ENCODE data around the gene DNAJC13. TPM values are rescaled to one million over a fixed set of nuclear protein-coding genes. Genes with fewer than 3 reads are reported as not detected.

DNAJC13 gene
- total and polyA plus RNA-seq, 2 donors (not counting 3 experiments of a cell fraction or from before 2014, with no cell fraction given) = 14.3 to 71.7 TPM

DNA sequence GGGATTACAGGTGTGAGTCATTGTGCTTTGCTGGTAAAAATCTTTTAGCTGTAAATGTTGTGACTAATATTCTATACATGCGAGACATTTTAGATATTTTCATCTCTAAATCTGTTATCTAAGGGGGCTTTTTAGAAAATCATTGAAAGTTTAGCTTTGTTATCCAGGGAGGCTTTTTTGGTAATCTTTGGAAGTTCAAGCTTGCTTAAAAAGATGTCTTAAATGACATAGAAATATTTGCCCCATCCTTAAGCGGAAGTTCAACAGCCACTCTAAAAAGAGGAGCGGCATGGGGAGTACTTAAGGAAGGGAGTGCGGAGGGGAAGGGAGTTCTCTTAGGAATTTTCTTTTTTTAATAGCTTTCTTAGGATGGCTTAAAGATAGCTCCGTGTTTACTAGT is 26.1 kb downstream of the DNAJC13 start:
- H3K9me1 ChIP-seq (replicated peaks; ENCODE audit: control insufficient read depth, extremely low read depth, insufficient read depth, low read length) = no peaks in the 10 kb centered on the region
- no peak for FAIRE-seq
- H3K79me2 ChIP-seq (ENCODE audit: control insufficient read depth, insufficient read depth, low read length) = peaks cover 52% of the 10 kb centered on the region
- no peaks in the 10 kb centered on the region for H3K9me3 ChIP-seq (replicated peaks; ENCODE audit: control insufficient read depth, insufficient read depth, low read length)
- intact Hi-C loops (cut with micrococcal nuclease) (no loop called here), dilution Hi-C loops (cut with MboI; ENCODE audit: extremely low pct_ligation_motif_present, low sequenced_read_pairs) (no loop called here)
- TF ChIP-seq JUN (IDR thresholded peaks at IDR 0.05; ENCODE audit: borderline replicate concordance, insufficient read depth, insufficient read length, low read depth) (no peak), FOS (IDR thresholded peaks at IDR 0.05; ENCODE audit: borderline replicate concordance, insufficient read depth, low read length) (no peak), MYC (IDR thresholded peaks at IDR 0.05; ENCODE audit: low read depth, low read length) (no peak), POLR2AphosphoS5 (IDR thresholded peaks at IDR 0.05; ENCODE audit: insufficient read depth, low read depth, low read length) (no peak)
- TF ChIP-seq, protein P1, sequence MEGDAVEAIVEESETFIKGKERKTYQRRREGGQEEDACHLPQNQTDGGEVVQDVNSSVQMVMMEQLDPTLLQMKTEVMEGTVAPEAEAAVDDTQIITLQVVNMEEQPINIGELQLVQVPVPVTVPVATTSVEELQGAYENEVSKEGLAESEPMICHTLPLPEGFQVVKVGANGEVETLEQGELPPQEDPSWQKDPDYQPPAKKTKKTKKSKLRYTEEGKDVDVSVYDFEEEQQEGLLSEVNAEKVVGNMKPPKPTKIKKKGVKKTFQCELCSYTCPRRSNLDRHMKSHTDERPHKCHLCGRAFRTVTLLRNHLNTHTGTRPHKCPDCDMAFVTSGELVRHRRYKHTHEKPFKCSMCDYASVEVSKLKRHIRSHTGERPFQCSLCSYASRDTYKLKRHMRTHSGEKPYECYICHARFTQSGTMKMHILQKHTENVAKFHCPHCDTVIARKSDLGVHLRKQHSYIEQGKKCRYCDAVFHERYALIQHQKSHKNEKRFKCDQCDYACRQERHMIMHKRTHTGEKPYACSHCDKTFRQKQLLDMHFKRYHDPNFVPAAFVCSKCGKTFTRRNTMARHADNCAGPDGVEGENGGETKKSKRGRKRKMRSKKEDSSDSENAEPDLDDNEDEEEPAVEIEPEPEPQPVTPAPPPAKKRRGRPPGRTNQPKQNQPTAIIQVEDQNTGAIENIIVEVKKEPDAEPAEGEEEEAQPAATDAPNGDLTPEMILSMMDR (IDR thresholded peaks at IDR 0.05; ENCODE audit: extremely low read depth in 1 of 2, insufficient read depth in 1 of 2, low read depth in 1 of 2, low read length in 2 of 2) = no peak
- no peak overlapping the region for H3K27ac ChIP-seq (ENCODE audit: insufficient read depth, low read depth, low read length)
- BruUV-seq (replicated peaks) = no TSS peak
- DNase-seq (ENCODE audit: low read depth, low spot score) = no peak
- ChIA-PET CTCF (no interaction called here), POLR2A (no interaction called here)
- H4K20me1 ChIP-seq (replicated peaks; ENCODE audit: control insufficient read depth, extremely low read depth, insufficient read depth, low read length) = no peaks in the 10 kb centered on the region
- no peak overlapping the region for H3K4me2 ChIP-seq (ENCODE audit: insufficient read depth, low read length)
- no peak overlapping the region for H3K4me3 ChIP-seq (replicated peaks in 1 of 3; ENCODE audit: insufficient read depth in 1 of 3, low read depth in 1 of 3, low read length in 3 of 3)
- H3K36me3 ChIP-seq (ENCODE audit: control insufficient read depth in 2 of 2, extremely low read depth in 1 of 2, insufficient read depth in 2 of 2, low read length in 2 of 2) = no peaks in the 10 kb centered on the region
- peaks cover 15% of the 10 kb centered on the region for H3K4me1 ChIP-seq (ENCODE audit: control insufficient read depth, extremely low read depth, insufficient read depth, low read length)
- no peaks in the 10 kb centered on the region for H3K27me3 ChIP-seq (ENCODE audit: control insufficient read depth in 2 of 2, insufficient read depth in 2 of 2, low read length in 2 of 2)
- H3K9ac ChIP-seq (replicated peaks; ENCODE audit: extremely low read depth, insufficient read depth, low read length) = no peak overlapping the region
- H2AFZ ChIP-seq (ENCODE audit: low read depth, low read length) = no peak overlapping the region

DNA sequence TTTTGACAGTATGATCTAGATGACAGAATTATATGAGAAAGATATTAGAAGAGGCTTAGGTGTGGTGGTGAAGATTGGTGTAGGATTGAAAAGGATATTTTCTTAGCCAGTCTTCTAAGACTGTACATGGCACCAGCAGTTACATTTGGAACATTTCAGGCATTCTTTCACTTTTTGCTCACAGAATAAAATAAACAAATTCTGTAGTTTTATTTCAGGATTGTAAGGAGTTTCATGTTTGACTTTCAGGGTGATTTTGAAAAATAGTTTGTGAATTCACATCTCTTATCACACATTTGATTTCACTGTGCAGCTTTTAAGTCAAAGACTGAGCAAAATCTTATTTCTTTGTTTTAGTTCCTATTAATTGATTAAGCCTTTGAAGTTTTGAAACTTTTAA is 27.1 kb downstream of the DNAJC13 start:
- H3K9me3 ChIP-seq (replicated peaks; ENCODE audit: control insufficient read depth, insufficient read depth, low read length) = no peaks in the 10 kb centered on the region
- no peak overlapping the region for H3K27ac ChIP-seq (ENCODE audit: insufficient read depth, low read depth, low read length)
- no peaks in the 10 kb centered on the region for H3K36me3 ChIP-seq (ENCODE audit: control insufficient read depth in 2 of 2, extremely low read depth in 1 of 2, insufficient read depth in 2 of 2, low read length in 2 of 2)
- FAIRE-seq (no peak), DNase-seq (ENCODE audit: low read depth, low spot score) (no peak)
- POLR2A ChIA-PET = no interaction called here
- H2AFZ ChIP-seq (ENCODE audit: low read depth, low read length) = no peak overlapping the region
- no peak overlapping the region for H3K9ac ChIP-seq (replicated peaks; ENCODE audit: extremely low read depth, insufficient read depth, low read length)
- H4K20me1 ChIP-seq (replicated peaks; ENCODE audit: control insufficient read depth, extremely low read depth, insufficient read depth, low read length) = no peaks in the 10 kb centered on the region
- peaks cover 51% of the 10 kb centered on the region for H3K79me2 ChIP-seq (ENCODE audit: control insufficient read depth, insufficient read depth, low read length)
- CTCF ChIA-PET = no interaction called here
- H3K27me3 ChIP-seq (ENCODE audit: control insufficient read depth in 2 of 2, insufficient read depth in 2 of 2, low read length in 2 of 2) = no peaks in the 10 kb centered on the region
- TF ChIP-seq FOS (IDR thresholded peaks at IDR 0.05; ENCODE audit: borderline replicate concordance, insufficient read depth, low read length) (no peak), JUN (IDR thresholded peaks at IDR 0.05; ENCODE audit: borderline replicate concordance, insufficient read depth, insufficient read length, low read depth) (no peak), POLR2AphosphoS5 (IDR thresholded peaks at IDR 0.05; ENCODE audit: insufficient read depth, low read depth, low read length) (no peak), MYC (IDR thresholded peaks at IDR 0.05; ENCODE audit: low read depth, low read length) (no peak), POLR2A (IDR thresholded peaks at IDR 0.05; ENCODE audit: low read depth, low read length) (no peak), GATA2 (IDR thresholded peaks at IDR 0.05; ENCODE audit: insufficient read depth, insufficient read length, low read depth, low read length) (no peak), EZH2 (IDR thresholded peaks at IDR 0.05; ENCODE audit: borderline replicate concordance, low read depth, low read length, severe bottlenecking) (no peak)
- TF ChIP-seq, protein P1 (IDR thresholded peaks at IDR 0.05; ENCODE audit: extremely low read depth in 1 of 2, insufficient read depth in 1 of 2, low read depth in 1 of 2, low read length in 2 of 2) = no peak
- TF ChIP-seq, protein P2, sequence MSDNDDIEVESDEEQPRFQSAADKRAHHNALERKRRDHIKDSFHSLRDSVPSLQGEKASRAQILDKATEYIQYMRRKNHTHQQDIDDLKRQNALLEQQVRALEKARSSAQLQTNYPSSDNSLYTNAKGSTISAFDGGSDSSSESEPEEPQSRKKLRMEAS (IDR thresholded peaks at IDR 0.05; ENCODE audit: insufficient read depth, insufficient read length) = no peak
- no peak overlapping the region for H3K4me3 ChIP-seq (replicated peaks in 1 of 3; ENCODE audit: insufficient read depth in 1 of 3, low read depth in 1 of 3, low read length in 3 of 3)
- intact Hi-C loops (cut with micrococcal nuclease) (loop anchor here (2.0 kb wide), 1 partner anchor 26 kb away; no protein-coding TSS in a partner anchor), dilution Hi-C loops (cut with MboI; ENCODE audit: extremely low pct_ligation_motif_present, low sequenced_read_pairs) (no loop called here)
- no TSS peak for BruUV-seq (replicated peaks)
- H3K4me1 ChIP-seq (ENCODE audit: control insufficient read depth, extremely low read depth, insufficient read depth, low read length) = peaks cover 16% of the 10 kb centered on the region
- no peaks in the 10 kb centered on the region for H3K9me1 ChIP-seq (replicated peaks; ENCODE audit: control insufficient read depth, extremely low read depth, insufficient read depth, low read length)
- no peak overlapping the region for H3K4me2 ChIP-seq (ENCODE audit: insufficient read depth, low read length)
